ENCODE data around the gene DZIP1. TPM values are rescaled to one million over a fixed set of nuclear protein-coding genes. Genes with fewer than 3 reads are reported as not detected.

Gene DZIP1
- total and polyA plus RNA-seq, 2 of the 8 experiments (the other 6 are each of a cell fraction or from before 2014, with no cell fraction given) = 7.6 to 24.6 TPM

GRCh38 chr13:95536632-95537241 lies 107.8 kb downstream of the DZIP1 start (continued):
- TF ChIP-seq E2F6 (IDR thresholded peaks at IDR 0.05) (no peak), RFX5 (IDR thresholded peaks at IDR 0.05; ENCODE audit: borderline replicate concordance, low read depth, low read length) (no peak), CBX8 (IDR thresholded peaks at IDR 0.05; ENCODE audit: borderline replicate concordance, low read depth, low read length) (no peak), SP1 (IDR thresholded peaks at IDR 0.05; ENCODE audit: low read depth, low read length) (no peak), CREB1 (IDR thresholded peaks at IDR 0.05) (no peak)

Measured in H1 (cell line).